IPS DF 6.9 (cell line): ENCODE measurements around the gene MEA1.
A peak's percentile ranks its signal among the peaks of the same experiment; 100 is the strongest.

Source experiments
- DNase-seq: peaks from one replicate; pipeline ENCODE4 v3.0.0-alpha.2; 2013; ENCODE audit warnings: low read depth, low spot score
- H3K27ac ChIP-seq: one replicate; pipeline ENCODE4 v1.5.1; 2013; ENCODE audit warnings: low read length, control low read depth
- H3K27me3 ChIP-seq: 2 replicates; pipeline ENCODE4 v1.6.1; 2013; ENCODE audit warnings: mild to moderate bottlenecking, low read length; ENCODE audit not compliant: control insufficient read depth, insufficient read depth
- H3K36me3 ChIP-seq: 2 replicates; pipeline ENCODE4 v1.6.1; 2013; ENCODE audit warnings: low read length; ENCODE audit not compliant: control insufficient read depth, insufficient read depth
- H3K4me1 ChIP-seq: 2 replicates; pipeline ENCODE4 v1.6.1; 2013; ENCODE audit warnings: low read length; ENCODE audit not compliant: control insufficient read depth, insufficient read depth
- H3K4me3 ChIP-seq: 2 replicates; pipeline ENCODE4 v1.5.1; 2013; ENCODE audit warnings: mild to moderate bottlenecking, low read length
- H3K9me3 ChIP-seq: 2 replicates; pipeline ENCODE4 v1.6.1; 2013; ENCODE audit warnings: low read length, inconsistent platforms; ENCODE audit not compliant: control insufficient read depth, insufficient read depth
- WGBS: extraction: QIAGEN DNeasy Blood & Tissue Kit; methylation state at CpG from one replicate; pipeline ENCODE4 v1.1.7; 2013; ENCODE audit warnings: mixed read lengths, missing lambda C conversion rate; ENCODE audit not compliant: insufficient read length, insufficient coverage; 5-methylcytosine and 5-hydroxymethylcytosine counted together

MEA1 gene

GRCh38 chr6:42987533-42988451 is 26.0 kb downstream of the MEA1 start:
- Histone ChIP-seq H3K36me3 (peaks cover 6% of the 10 kb centered on the region), H3K4me3 (no peak overlapping the region), H3K9me3 (no peaks in the 10 kb centered on the region), H3K27ac (no peak overlapping the region), H3K27me3 (no peaks in the 10 kb centered on the region), H3K4me1 (peaks cover 2% of the 10 kb centered on the region; the same call in 1 of the 2 replicates)
- WGBS = no CpG with 5 or more reads among the region's 5 CpGs
- DNase-seq = no peak

- no CpG with 5 or more reads among the region's 13 CpGs for WGBS
These were observed 28.7 kb downstream of the MEA1 start for GRCh38 chr6:42984924-42985475.

GRCh38 chr6:42984001-42984923 is 29.5 kb downstream of the MEA1 start, which contains the start of gene PPP2R5D:
Gene PPP2R5D (plus strand): TSS chr6:42984570. CDS start chr6:42984678, 108 bp downstream.
- Histone ChIP-seq H3K4me1 (peaks cover 2% of the 10 kb centered on the region; the same call in 1 of the 2 replicates), H3K9me3 (no peaks in the 10 kb centered on the region), H3K27me3 (no peaks in the 10 kb centered on the region), H3K4me3 (peak within 1 kb of the TSS; percentile 88), H3K27ac (no peak within 1 kb of the TSS), H3K36me3 (peaks cover 3% of the 10 kb centered on the region; the same call in 1 of the 2 replicates)
- DNase-seq = peak; percentile 97
- WGBS = no CpG with 5 or more reads among the region's 59 CpGs

More at GRCh38 chr6:42984924-42985475, 28.7 kb downstream of the MEA1 start:
- Histone ChIP-seq H3K27ac (no peak overlapping the region), H3K4me3 (peak overlapping the region; percentile 88), H3K9me3 (no peaks in the 10 kb centered on the region), H3K27me3 (no peaks in the 10 kb centered on the region), H3K36me3 (peaks cover 6% of the 10 kb centered on the region), H3K4me1 (peaks cover 2% of the 10 kb centered on the region; the same call in 1 of the 2 replicates)
- no peak for DNase-seq

- Histone ChIP-seq H3K27me3 (no peaks in the 10 kb centered on the region), H3K4me3 (no peak overlapping the region), H3K27ac (no peak overlapping the region), H3K9me3 (no peaks in the 10 kb centered on the region), H3K4me1 (peaks cover 2% of the 10 kb centered on the region; the same call in 1 of the 2 replicates), H3K36me3 (no peaks in the 10 kb centered on the region; the same call in 1 of the 2 replicates)
- WGBS = 100% methylated on average over 2 of the region's 5 CpGs
- no peak for DNase-seq
These were observed 31.9 kb downstream of the MEA1 start for GRCh38 chr6:42981836-42982235.

- Histone ChIP-seq H3K4me3 (peak overlapping the region; percentile 95; the same call in 1 of the 2 replicates), H3K9me3 (no peaks in the 10 kb centered on the region), H3K4me1 (no peaks in the 10 kb centered on the region), H3K36me3 (no peaks in the 10 kb centered on the region), H3K27ac (no peak overlapping the region), H3K27me3 (no peaks in the 10 kb centered on the region)
- whole genome bisulfite sequencing = no CpG with 5 or more reads among the region's 9 CpGs
- DNase-seq = no peak
These were observed 34.1 kb downstream of the MEA1 start for GRCh38 chr6:42979523-42980177.

- Histone ChIP-seq H3K27ac (no peak within 1 kb of the TSS), H3K36me3 (no peaks in the 10 kb centered on the region), H3K4me1 (no peaks in the 10 kb centered on the region), H3K4me3 (peak within 1 kb of the TSS; percentile 95), H3K27me3 (no peaks in the 10 kb centered on the region), H3K9me3 (no peaks in the 10 kb centered on the region)
- WGBS = no CpG with 5 or more reads among the region's 59 CpGs
- DNase-seq = peak; percentile 88
These were observed 34.8 kb downstream of the MEA1 start, which contains the start of gene PEX6 for GRCh38 chr6:42978839-42979522. Gene PEX6 (minus strand): TSS chr6:42979181. CDS start chr6:42979150, 31 bp downstream.

GRCh38 chr6:42978487-42978838 is 35.3 kb downstream of the MEA1 start:
- H3K4me3 ChIP-seq = peak overlapping the region; percentile 95
- no peaks in the 10 kb centered on the region for H3K36me3 ChIP-seq
- no peaks in the 10 kb centered on the region for H3K9me3 ChIP-seq
- DNase-seq = no peak
- WGBS = no CpG with 5 or more reads among the region's 28 CpGs
- no peak overlapping the region for H3K27ac ChIP-seq
- H3K4me1 ChIP-seq = no peaks in the 10 kb centered on the region
- no peaks in the 10 kb centered on the region for H3K27me3 ChIP-seq

GRCh38 chr6:42974919-42975505 is 38.7 kb downstream of the MEA1 start:
- Histone ChIP-seq H3K4me1 (no peaks in the 10 kb centered on the region), H3K27ac (no peak overlapping the region), H3K9me3 (no peaks in the 10 kb centered on the region), H3K27me3 (no peaks in the 10 kb centered on the region), H3K4me3 (no peak overlapping the region), H3K36me3 (no peaks in the 10 kb centered on the region)
- WGBS = no CpG with 5 or more reads among the region's 5 CpGs
- DNase-seq = no peak

GRCh38 chr6:42973926-42974325 is 39.8 kb downstream of the MEA1 start:
- H3K27ac ChIP-seq = no peak overlapping the region
- H3K4me3 ChIP-seq = no peak overlapping the region
- WGBS = no CpG with 5 or more reads among the region's 3 CpGs
- H3K27me3 ChIP-seq = no peaks in the 10 kb centered on the region
- H3K36me3 ChIP-seq = no peaks in the 10 kb centered on the region
- DNase-seq = no peak
- no peaks in the 10 kb centered on the region for H3K4me1 ChIP-seq
- H3K9me3 ChIP-seq = no peaks in the 10 kb centered on the region
